Vagina (tissue), 2 donors: ENCODE data around the gene FAM9C. TPM values are rescaled to one million over a fixed set of nuclear protein-coding genes. Genes with fewer than 3 reads are reported as not detected.
A peak's percentile ranks its signal among the peaks of the same experiment; 100 is the strongest.
"Not testable (repeated sequence)": the region's sequence is repeated elsewhere in the genome, so short reads cannot be mapped to it uniquely, and the experiment has no call there.

Source experiments
- DNase-seq, 2 donors: peaks; one replicate each; pipeline ENCODE4 v3.0.0-alpha.2; 2017; ENCODE audit errors: extremely low spot score in 2 of 2
- H3K27ac ChIP-seq: fragments of 200-600 bp; sonication (generic); one replicate; pipeline ENCODE4 v1.5.1; 2019
- H3K27me3 ChIP-seq: fragments of 200-600 bp; sonication (generic); one replicate; pipeline ENCODE4 v1.5.1; 2019
- H3K36me3 ChIP-seq, 2 donors: fragments of 200-600 bp; sonication (generic); one replicate each; pipeline ENCODE4 v1.5.1; 2017 to 2019
- H3K4me1 ChIP-seq: fragments of 200-600 bp; sonication (generic); one replicate; pipeline ENCODE4 v1.5.1; 2019
- H3K4me3 ChIP-seq, 2 donors: fragments of 200-600 bp; sonication (generic); 1 replicate in 1 of 2; 2 replicates in 1 of 2; pipeline ENCODE4 v1.5.1; 2016 to 2019
- H3K9me3 ChIP-seq: fragments of 200-600 bp; sonication (generic); one replicate; pipeline ENCODE4 v1.5.1; 2019
- POLR2A ChIP-seq, 2 donors: fragments of 450-650 bp; IDR thresholded peaks; one replicate each; pipeline ENCODE4 v1.6.1; 2017; ENCODE audit warnings: antibody characterized with exemption in 2 of 2, mild to moderate bottlenecking in 2 of 2, moderate library complexity in 2 of 2
- POLR2AphosphoS5 ChIP-seq, 2 donors: sonication (generic); formaldehyde crosslinking; IDR thresholded peaks; one replicate each; pipeline ENCODE4 v1.9.0; 2017; ENCODE audit warnings: antibody characterized with exemption in 2 of 2, mild to moderate bottlenecking in 2 of 2, low read depth in 1 of 2; ENCODE audit not compliant: insufficient read depth in 1 of 2
- intact Hi-C: fragments of 100-400 bp; cut with DNase I; formaldehyde crosslinking; loops from one replicate; pipeline ENCODE4 v1.15.1; 2023
- total RNA-seq: library from RNA; depleted of rRNA; stranded (reverse); fragments of >200 nt; gene quantifications from one replicate; pipeline ENCODE4 v1.2.3, GENCODE V29; 2016
- TF ChIP-seq, protein P1 (sequence below), 3 experiments: fragments of 450-650 bp in 2 of 3; fragments of 200-600 bp in 1 of 3; sonication (generic) in 1 of 3; IDR thresholded peaks; one replicate each; pipeline ENCODE4 v1.5.1; 2017 to 2019; ENCODE audit warnings: antibody characterized with exemption in 3 of 3, mild to moderate bottlenecking in 2 of 3, moderate library complexity in 2 of 3

The FAM9C gene
- total RNA-seq, 1 donor from 2014 or later: not detected

DNA sequence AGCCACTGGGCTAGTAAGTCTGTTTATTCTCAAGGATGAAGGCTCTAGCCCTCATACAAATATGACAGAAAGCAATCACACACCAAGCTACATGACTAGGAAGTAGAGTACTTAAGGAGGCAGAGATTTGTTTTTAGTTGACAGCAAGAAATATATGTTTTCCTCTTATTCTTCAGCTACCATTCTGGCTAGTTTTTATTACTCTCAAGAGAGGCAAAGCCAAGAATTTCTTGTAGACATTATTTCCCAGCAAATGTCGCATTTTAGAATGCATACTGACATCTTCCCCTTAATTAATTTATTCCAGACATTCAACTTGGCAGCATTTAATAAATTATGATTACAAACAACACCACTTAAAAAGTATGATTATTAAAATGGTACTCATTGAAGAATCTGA, 23.4 kb upstream of the FAM9C start:
- H3K27ac ChIP-seq: no peak overlapping the region
- TF ChIP-seq POLR2AphosphoS5 (IDR thresholded peaks at IDR 0.05; ENCODE audit: insufficient read depth in 1 of 2, low read depth in 1 of 2): no peak
- TF ChIP-seq, protein P1, sequence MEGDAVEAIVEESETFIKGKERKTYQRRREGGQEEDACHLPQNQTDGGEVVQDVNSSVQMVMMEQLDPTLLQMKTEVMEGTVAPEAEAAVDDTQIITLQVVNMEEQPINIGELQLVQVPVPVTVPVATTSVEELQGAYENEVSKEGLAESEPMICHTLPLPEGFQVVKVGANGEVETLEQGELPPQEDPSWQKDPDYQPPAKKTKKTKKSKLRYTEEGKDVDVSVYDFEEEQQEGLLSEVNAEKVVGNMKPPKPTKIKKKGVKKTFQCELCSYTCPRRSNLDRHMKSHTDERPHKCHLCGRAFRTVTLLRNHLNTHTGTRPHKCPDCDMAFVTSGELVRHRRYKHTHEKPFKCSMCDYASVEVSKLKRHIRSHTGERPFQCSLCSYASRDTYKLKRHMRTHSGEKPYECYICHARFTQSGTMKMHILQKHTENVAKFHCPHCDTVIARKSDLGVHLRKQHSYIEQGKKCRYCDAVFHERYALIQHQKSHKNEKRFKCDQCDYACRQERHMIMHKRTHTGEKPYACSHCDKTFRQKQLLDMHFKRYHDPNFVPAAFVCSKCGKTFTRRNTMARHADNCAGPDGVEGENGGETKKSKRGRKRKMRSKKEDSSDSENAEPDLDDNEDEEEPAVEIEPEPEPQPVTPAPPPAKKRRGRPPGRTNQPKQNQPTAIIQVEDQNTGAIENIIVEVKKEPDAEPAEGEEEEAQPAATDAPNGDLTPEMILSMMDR (IDR thresholded peaks at IDR 0.05): no peak
- TF ChIP-seq POLR2A (IDR thresholded peaks at IDR 0.05): no peak
- H3K36me3 ChIP-seq: no peaks in the 10 kb centered on the region
- H3K4me1 ChIP-seq: no peaks in the 10 kb centered on the region
- H3K4me3 ChIP-seq: no peak overlapping the region
- no peaks in the 10 kb centered on the region for H3K9me3 ChIP-seq
- intact Hi-C loops: no loop called here
- DNase-seq: no peak
- H3K27me3 ChIP-seq: no peaks in the 10 kb centered on the region

DNA sequence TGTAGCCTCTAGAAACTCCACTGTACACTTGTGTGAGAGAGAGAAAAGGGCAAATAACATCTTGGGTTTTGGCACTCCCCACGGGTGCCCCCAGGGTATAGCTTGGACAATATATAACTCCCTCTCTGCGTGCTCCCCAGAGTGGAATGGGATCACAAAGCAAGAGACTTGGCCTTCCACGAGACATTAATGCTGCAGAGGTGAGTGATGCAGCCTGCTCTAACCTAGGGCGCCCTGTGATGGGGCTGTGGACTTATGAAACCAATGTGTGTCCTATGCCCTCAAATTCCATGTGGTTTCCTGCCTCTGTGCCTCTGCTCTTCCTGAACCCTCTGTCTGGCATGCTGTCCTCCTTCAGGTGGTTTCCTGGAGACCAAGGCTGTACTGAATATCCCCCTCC, 22.0 kb upstream of the FAM9C start:
- Histone ChIP-seq H3K36me3 (no peaks in the 10 kb centered on the region), H3K9me3 (no peaks in the 10 kb centered on the region), H3K4me1 (no peaks in the 10 kb centered on the region), H3K4me3 (no peak overlapping the region), H3K27ac (no peak overlapping the region), H3K27me3 (no peaks in the 10 kb centered on the region)
- TF ChIP-seq POLR2A (IDR thresholded peaks at IDR 0.05): no peak
- TF ChIP-seq, protein P1 (IDR thresholded peaks at IDR 0.05): no peak
- no peak for TF ChIP-seq POLR2AphosphoS5 (IDR thresholded peaks at IDR 0.05; ENCODE audit: insufficient read depth in 1 of 2, low read depth in 1 of 2)
- intact Hi-C loops: no loop called here
- no peak for DNase-seq

DNA sequence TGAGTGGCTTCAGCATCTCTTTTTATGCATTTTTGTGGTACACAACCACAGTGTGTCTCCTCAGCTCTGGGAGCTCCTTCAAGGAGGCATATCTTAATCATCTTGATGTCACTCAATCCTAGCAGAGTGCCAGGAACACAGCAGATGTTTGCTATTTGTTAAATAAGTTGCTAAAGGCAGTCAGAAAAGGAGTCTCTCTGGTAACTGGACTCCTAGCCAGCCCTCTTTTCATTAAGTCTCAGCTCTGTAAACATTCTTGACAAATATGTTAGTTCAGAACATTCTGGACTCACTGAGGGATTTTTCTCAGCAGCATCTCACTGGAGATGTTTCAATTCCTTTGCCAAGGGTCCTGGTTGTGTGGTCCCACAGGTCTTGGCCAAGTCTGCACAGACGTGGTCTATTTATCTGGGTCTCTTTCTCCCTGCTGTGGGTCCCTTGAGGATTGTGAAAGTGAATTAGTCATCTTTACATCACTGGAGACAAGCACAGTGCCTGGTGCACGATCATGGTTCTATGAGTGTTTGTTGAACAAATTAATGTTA, 20.3 kb upstream of the FAM9C start:
- Histone ChIP-seq H3K4me3 (no peak overlapping the region), H3K27ac (peak overlapping the region; percentile 2), H3K36me3 (no peaks in the 10 kb centered on the region), H3K9me3 (no peaks in the 10 kb centered on the region), H3K27me3 (no peaks in the 10 kb centered on the region), H3K4me1 (no peaks in the 10 kb centered on the region)
- TF ChIP-seq POLR2A (IDR thresholded peaks at IDR 0.05) (no peak), POLR2AphosphoS5 (IDR thresholded peaks at IDR 0.05; ENCODE audit: insufficient read depth in 1 of 2, low read depth in 1 of 2) (peak in 1 of 2 donors; percentile 37)
- TF ChIP-seq, protein P1 (IDR thresholded peaks at IDR 0.05): no peak
- DNase-seq: no peak
- intact Hi-C loops: no loop called here

GRCh38 chrX:13063124-13063523, 18.7 kb upstream of the FAM9C start:
- H3K4me3 ChIP-seq, H3K27ac ChIP-seq, H3K9me3 ChIP-seq, intact Hi-C loops, H3K27me3 ChIP-seq, H3K36me3 ChIP-seq, H3K4me1 ChIP-seq, DNase-seq: not testable (repeated sequence)

DNA sequence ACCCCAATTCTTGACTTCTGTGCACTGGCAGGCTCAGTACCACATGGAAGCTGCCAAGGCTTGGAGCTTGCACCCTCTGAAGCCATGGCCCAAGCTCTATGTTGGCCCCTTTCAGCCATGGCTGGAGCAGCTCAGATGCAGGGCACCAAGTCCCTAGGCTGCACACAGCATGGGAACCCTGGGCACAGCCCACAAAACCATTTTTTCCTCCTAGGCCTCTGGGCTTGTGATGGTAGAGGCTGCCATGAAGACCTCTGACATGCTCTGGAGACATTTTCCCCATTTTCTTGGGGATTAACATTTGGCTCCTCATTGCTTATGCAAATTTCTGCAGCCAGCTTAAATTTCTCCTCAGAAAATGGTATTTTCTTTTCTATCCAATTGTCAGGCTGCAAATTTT, 17.9 kb upstream of the FAM9C start:
- H3K4me3 ChIP-seq, H3K4me1 ChIP-seq, H3K27me3 ChIP-seq, DNase-seq, H3K9me3 ChIP-seq, H3K36me3 ChIP-seq, intact Hi-C loops, H3K27ac ChIP-seq: not testable (repeated sequence)

DNA sequence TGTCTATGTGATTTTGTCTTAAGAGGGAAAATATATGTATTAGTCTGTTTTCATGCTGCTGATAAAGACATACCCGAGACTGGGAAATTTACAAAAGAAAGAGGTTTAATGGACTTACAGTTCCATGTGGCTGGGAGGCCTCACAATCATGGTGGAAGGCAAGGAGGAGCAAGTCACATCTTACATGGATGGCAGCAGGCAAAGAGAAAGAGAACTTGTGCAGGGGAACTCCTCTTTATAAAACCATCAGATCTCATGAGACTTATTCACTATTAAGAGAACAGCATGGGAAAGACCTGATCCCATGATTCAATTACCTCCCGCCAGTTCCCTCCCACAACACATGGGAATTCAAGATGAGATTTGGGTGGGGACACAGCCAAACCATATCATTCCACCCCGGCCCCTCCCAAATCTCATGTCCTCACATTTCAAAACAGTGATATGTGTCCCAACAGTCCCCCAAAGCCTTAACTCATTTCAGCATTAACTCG, 16.8 kb upstream of the FAM9C start:
- intact Hi-C loops, H3K27ac ChIP-seq, H3K27me3 ChIP-seq: not testable (repeated sequence)

More for the DNA sequence above, 16.8 kb upstream of the FAM9C start:
- not testable (repeated sequence) for H3K4me3 ChIP-seq, H3K36me3 ChIP-seq, H3K9me3 ChIP-seq, H3K4me1 ChIP-seq, DNase-seq
